HepG2 (cell line): Measurements from ENCODE around the gene RABL6. TPM values are rescaled to one million over a fixed set of nuclear protein-coding genes. Genes with fewer than 3 reads are reported as not detected.
"Not testable (repeated sequence)": the region's sequence is repeated elsewhere in the genome, so short reads cannot be mapped to it uniquely, and the experiment has no call there.

Experiments used
- ATAC-seq: fragments of 200-7000 bp; cut with Tn5 transposase; 3 replicates; pipeline ENCODE4 v1.9.1; 2020; ENCODE audit warnings: mild to moderate bottlenecking, moderate library complexity
- BruUV-seq: library from RNA; stranded (reverse); fragments of 400-500 nt; replicated peaks from 2 replicates; lab custom pipeline; 2021; lab: Mats Ljungman, UMichigan
- CTCF ChIA-PET: fragments of 300-600 bp; formaldehyde crosslinking; extraction: SDS; loops from one replicate; lab custom pipeline; 2021; ENCODE audit warnings: low total read pairs, inconsistent platforms, low intra/inter-chr PET ratio; lab: Yijun Ruan, JAX
- POLR2A ChIA-PET: fragments of 350-600 bp; sonication (Branson Sonifier 250); formaldehyde crosslinking; loops from one replicate; lab custom pipeline; 2020; ENCODE audit warnings: antibody characterized with exemption, inconsistent platforms; lab: Yijun Ruan, JAX
- DNase-seq: peaks from one replicate; pipeline ENCODE4 v3.0.0-alpha.2; 2015; ENCODE audit warnings: low spot score
- FAIRE-seq: peaks from 3 replicates; lab custom pipeline; 2011; peaks lifted over from hg19 to GRCh38; lab: Jason Lieb, UNC
- H2AFZ ChIP-seq: one replicate; pipeline ENCODE4 v1.6.1; 2011; ENCODE audit warnings: low read length, inconsistent platforms
- H3K27ac ChIP-seq: fragments of 300-600 bp; 3 replicates; pipeline ENCODE4 v1.8.0; 2011; ENCODE audit warnings: mixed run types, mild to moderate bottlenecking, mixed read lengths, low read length, inconsistent platforms; ENCODE audit not compliant: insufficient read depth; ENCODE audit errors: extremely low read length
- H3K27me3 ChIP-seq, 2 experiments: fragments of 200-600 bp in 1 of 2; 2 replicates in 1 of 2; 3 replicates in 1 of 2; pipeline versions ENCODE4 v1.6.0 to v1.8.0; 2011; ENCODE audit warnings: low read length in 2 of 2, mild to moderate bottlenecking in 2 of 2, moderate library complexity in 2 of 2, inconsistent platforms in 1 of 2; ENCODE audit not compliant: insufficient read depth in 2 of 2, control insufficient read depth in 1 of 2
- H3K36me3 ChIP-seq, 2 experiments: fragments of 200-600 bp in 1 of 2; replicated peaks in 1 of 2; 2 replicates in 1 of 2; 3 replicates in 1 of 2; pipeline versions ENCODE4 v1.5.1 to v1.8.0; 2011; ENCODE audit warnings: low read length in 2 of 2, inconsistent platforms in 1 of 2; ENCODE audit not compliant: insufficient read depth in 2 of 2, control insufficient read depth in 1 of 2
- H3K4me1 ChIP-seq: 2 replicates; pipeline ENCODE4 v1.5.1; 2012; ENCODE audit warnings: low read length, inconsistent platforms; ENCODE audit not compliant: insufficient read depth
- H3K4me2 ChIP-seq: 2 replicates; pipeline ENCODE4 v1.6.0; 2011; ENCODE audit warnings: low read depth, low read length, inconsistent platforms
- H3K4me3 ChIP-seq, 3 experiments: fragments of 200-600 bp in 1 of 3; sonication (generic), shearing (Covaris generic) in 1 of 3; replicated peaks in 1 of 3; 2 replicates each; pipeline ENCODE4 v1.5.1; 2011 to 2016; ENCODE audit warnings: low read length in 3 of 3, inconsistent platforms in 2 of 3, low read depth in 2 of 3, mild to moderate bottlenecking in 2 of 3, control low read depth in 1 of 3, mixed read lengths in 1 of 3; ENCODE audit not compliant: insufficient read depth in 1 of 3
- H3K79me2 ChIP-seq: one replicate; pipeline ENCODE4 v1.6.1; 2011; ENCODE audit warnings: low read length, inconsistent platforms; ENCODE audit not compliant: insufficient read depth
- H3K9ac ChIP-seq: 2 replicates; pipeline ENCODE4 v1.6.0; 2011; ENCODE audit warnings: mild to moderate bottlenecking, low read depth, low read length, inconsistent platforms; ENCODE audit not compliant: insufficient read depth
- H3K9me3 ChIP-seq: 2 replicates; pipeline ENCODE4 v1.5.1; 2012; ENCODE audit warnings: mild to moderate bottlenecking, low read length
- H4K20me1 ChIP-seq: 2 replicates; pipeline ENCODE4 v1.6.0; 2011; ENCODE audit warnings: inconsistent platforms, mild to moderate bottlenecking, low read length, moderate library complexity; ENCODE audit not compliant: insufficient read depth
- CREM ChIP-seq, 2 experiments: sonication (generic) in 1 of 2; formaldehyde crosslinking in 1 of 2; IDR thresholded peaks; 2 replicates each; pipeline versions ENCODE4 v1.4.0 to v1.6.1; 2016 to 2020; ENCODE audit warnings: antibody characterized with exemption in 1 of 2, mild to moderate bottlenecking in 1 of 2, missing genetic modification reagents in 1 of 2
- ZBTB38 ChIP-seq: sonication (generic); formaldehyde crosslinking; IDR thresholded peaks from 2 replicates; pipeline ENCODE4 v1.5.1; 2020; ENCODE audit warnings: mild to moderate bottlenecking, missing genetic modification reagents
- ZC3H13 ChIP-seq: sonication (generic); formaldehyde crosslinking; IDR thresholded peaks from 2 replicates; pipeline ENCODE4 v1.8.1; 2023; ENCODE audit warnings: mild to moderate bottlenecking, missing genetic modification reagents, moderate library complexity
- ZFP37 ChIP-seq: sonication (generic); formaldehyde crosslinking; IDR thresholded peaks from 2 replicates; pipeline ENCODE4 v1.4.0; 2020; ENCODE audit warnings: missing genetic modification reagents, borderline replicate concordance
- ZFP90 ChIP-seq: sonication (generic); formaldehyde crosslinking; IDR thresholded peaks from 2 replicates; pipeline ENCODE4 v1.8.0; 2022; ENCODE audit warnings: missing genetic modification reagents, mild to moderate bottlenecking, inconsistent platforms, borderline replicate concordance
- ZNF234 ChIP-seq: sonication (generic); formaldehyde crosslinking; conservative IDR thresholded peaks from 2 replicates; pipeline ENCODE4 v1.5.1; 2020; ENCODE audit warnings: mild to moderate bottlenecking, missing genetic modification reagents
- ZNF530 ChIP-seq: sonication (generic); formaldehyde crosslinking; IDR thresholded peaks from 2 replicates; pipeline ENCODE4 v1.5.0; 2020; ENCODE audit warnings: low read depth, mild to moderate bottlenecking, missing genetic modification reagents
- WGBS: methylation state at CpG from one replicate; pipeline ENCODE4 v1.1.6; 2017; ENCODE audit warnings: low lambda C conversion rate; 5-methylcytosine and 5-hydroxymethylcytosine counted together
- in situ Hi-C: cut with HindIII; loops from 2 replicates; pipeline ENCODE4 v1.10.0; 2017; ENCODE audit warnings: low pct_unique_long_range_greater_than_20kb; ENCODE audit not compliant: extremely low pct_ligation_motif_present
- intact Hi-C: fragments of 100-400 bp; cut with micrococcal nuclease; formaldehyde crosslinking; loops from one replicate; pipeline ENCODE4 v1.10.0; 2022; ENCODE audit not compliant: unreplicated experiment
- polyA plus RNA-seq, 8 experiments: library from polyadenylated mRNA; depleted of rRNA in 3 of 8; stranded (reverse) in 7 of 8; unstranded in 1 of 8; fragments of >200 nt; fragmentation: Illumina TruSeq in 4 of 8; extraction: Trizol in 4 of 8; gene quantifications; 2 replicates each; pipeline versions ENCODE4 v1.2.1 to v1.2.3, GENCODE V29; 2011 to 2016; ENCODE audit warnings: low read depth in 4 of 8, missing spikeins in 1 of 8, mixed read lengths in 1 of 8; ENCODE audit not compliant: insufficient read depth in 1 of 8
- total RNA-seq, 5 experiments: library from RNA; depleted of rRNA; stranded (reverse); fragments of >200 nt; fragmentation: Illumina TruSeq; extraction: Trizol; gene quantifications; 2 replicates each; pipeline ENCODE4 v1.2.3, GENCODE V29; 2016; ENCODE audit warnings: low read depth in 1 of 5

The RABL6 gene
- total and polyA plus RNA-seq, 2 of the 13 experiments (the other 11 are each of a cell fraction or from before 2014, with no cell fraction given), result 81.5 to 125 TPM

GRCh38 chr9:136867917-136868316 lies 60.2 kb downstream of the RABL6 start:
- FAIRE-seq, result no peak
- no peak for DNase-seq
- no peak overlapping the region for H3K4me3 ChIP-seq
- POLR2A ChIA-PET, result interaction anchor here (1.1 kb wide), 1 partner anchor 14 kb away, joined by 3 read pairs; no protein-coding TSS in a partner anchor
- H3K27me3 ChIP-seq, result no peaks in the 10 kb centered on the region
- H3K27ac ChIP-seq, result no peak overlapping the region
- TF ChIP-seq ZBTB38 (CRISPR knock-in tag), result peak; percentile 42; the same call in 1 of the 2 replicates
- TF ChIP-seq ZFP90 (CRISPR knock-in tag), result no peak
- TF ChIP-seq, all 625 proteins: peak for 1
- BruUV-seq, result no TSS peak
- over 99% methylated on average over 18 of the region's 18 CpGs for WGBS
- CTCF ChIA-PET, result no interaction called here
- Histone ChIP-seq H3K9ac (no peak overlapping the region), H3K79me2 (peaks cover 20% of the 10 kb centered on the region), H3K36me3 (peaks cover 6 to 14% of the 10 kb centered on the region in 2 experiments; a peak in 4 of 5 replicates), H3K4me1 (peaks cover 33% of the 10 kb centered on the region), H4K20me1 (0 out of 2 replicates have a peak, but pooled peaks cover 7% of the 10 kb centered on the region), H2AFZ (no peak overlapping the region), H3K9me3 (peaks cover 9% of the 10 kb centered on the region), H3K4me2 (no peak overlapping the region)
- no peak for ATAC-seq
- in situ Hi-C loops, result no loop called here
- intact Hi-C loops, result no loop called here

DNA sequence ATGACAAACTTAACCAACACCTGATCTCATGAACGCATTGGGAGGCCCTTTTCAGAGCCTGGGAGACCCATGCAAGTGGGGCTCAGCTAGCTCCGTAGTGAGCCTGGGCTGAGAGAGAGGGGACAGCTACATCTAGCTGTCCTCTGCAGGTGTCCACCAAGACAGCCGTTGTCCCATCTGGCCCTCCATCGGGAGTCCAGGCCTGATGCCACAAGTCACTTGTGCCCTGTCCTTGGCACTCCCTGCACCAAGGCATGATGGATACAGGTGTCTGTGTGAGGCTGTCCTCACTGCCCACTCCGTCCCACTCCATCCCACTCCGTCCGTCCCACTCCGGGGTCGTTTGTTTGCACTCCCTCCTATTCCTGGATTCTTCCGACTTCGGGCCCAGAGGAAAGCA lies 60.9 kb downstream of the RABL6 start:
- Histone ChIP-seq H3K79me2 (peaks cover 19% of the 10 kb centered on the region), H2AFZ (no peak overlapping the region)
- intact Hi-C loops, result no loop called here
- no TSS peak for BruUV-seq
- no peak for TF ChIP-seq CREM (IDR thresholded peaks at IDR 0.05)
- no peak for TF ChIP-seq CREM (CRISPR knock-in tag; IDR thresholded peaks at IDR 0.05)
- no peak for TF ChIP-seq ZFP37 (CRISPR knock-in tag)
- TF ChIP-seq ZNF234 (CRISPR knock-in tag), result no peak
- peak; percentile 65 for TF ChIP-seq ZC3H13 (CRISPR knock-in tag)
- no peak for TF ChIP-seq ZNF530 (CRISPR knock-in tag)
- TF ChIP-seq, all 625 proteins: peak for 1
- no peaks in the 10 kb centered on the region for H3K27me3 ChIP-seq
- peaks cover 13% of the 10 kb centered on the region for H3K9me3 ChIP-seq
- in situ Hi-C loops, result no loop called here
- no peak for ATAC-seq
- ChIA-PET CTCF (no interaction called here), POLR2A (no interaction called here)
- H3K27ac ChIP-seq, result no peak overlapping the region
- 0 out of 2 replicates have a peak, but pooled peaks cover 7% of the 10 kb centered on the region for H4K20me1 ChIP-seq
- no peak overlapping the region for H3K4me2 ChIP-seq
- peaks cover 28% of the 10 kb centered on the region for H3K4me1 ChIP-seq
- FAIRE-seq, result no peak
- no peak for DNase-seq
- H3K9ac ChIP-seq, result no peak overlapping the region
- H3K4me3 ChIP-seq, result no peak overlapping the region
- 75% methylated on average over 8 of the region's 11 CpGs for WGBS
- peaks cover 0 to 7% of the 10 kb centered on the region in 2 experiments; a peak in 3 of 5 replicates for H3K36me3 ChIP-seq

DNA sequence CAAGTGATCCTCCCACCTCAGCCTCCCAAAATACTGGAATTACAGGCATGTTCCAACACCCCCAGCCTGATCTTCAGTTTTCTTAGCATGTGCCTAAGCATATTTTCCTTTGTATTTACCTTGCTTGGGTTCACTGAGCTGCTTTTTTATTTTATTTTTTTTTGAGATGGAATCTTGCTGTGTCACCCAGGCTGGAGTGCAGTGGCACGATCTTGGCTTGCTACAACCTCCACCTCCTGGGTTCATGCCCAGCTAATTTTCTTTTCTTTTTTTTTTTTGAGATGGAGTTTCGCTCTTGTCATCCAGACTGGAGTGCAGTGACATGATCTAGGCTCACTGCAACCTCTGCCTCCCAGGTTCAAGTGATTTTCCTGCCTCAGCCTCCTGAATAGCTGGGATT lies 61.9 kb downstream of the RABL6 start:
- ATAC-seq, H3K4me2 ChIP-seq, H3K27me3 ChIP-seq, intact Hi-C loops, FAIRE-seq, H3K9ac ChIP-seq, BruUV-seq, CTCF ChIA-PET, in situ Hi-C loops, H3K27ac ChIP-seq, H3K4me3 ChIP-seq, H3K36me3 ChIP-seq, H2AFZ ChIP-seq, H4K20me1 ChIP-seq, DNase-seq: not testable (repeated sequence)
- H3K9me3 ChIP-seq, result peaks cover 13% of the 10 kb centered on the region
- WGBS, result 91% methylated on average over 2 of the region's 2 CpGs
- POLR2A ChIA-PET, result interaction anchor here (1.1 to 2.1 kb wide), 3 partner anchors 8 to 12 kb away, joined by 4 to 5 read pairs (median 5); no protein-coding TSS in a partner anchor
- H3K4me1 ChIP-seq, result peaks cover 20% of the 10 kb centered on the region
- H3K79me2 ChIP-seq, result peaks cover 11% of the 10 kb centered on the region
